ENCODE results near the gene SYT7. TPM values are rescaled to one million over a fixed set of nuclear protein-coding genes. Genes with fewer than 3 reads are reported as not detected.

SYT7 gene
- total RNA-seq, 1 donor from 2014 or later: 4.8 TPM

DNA sequence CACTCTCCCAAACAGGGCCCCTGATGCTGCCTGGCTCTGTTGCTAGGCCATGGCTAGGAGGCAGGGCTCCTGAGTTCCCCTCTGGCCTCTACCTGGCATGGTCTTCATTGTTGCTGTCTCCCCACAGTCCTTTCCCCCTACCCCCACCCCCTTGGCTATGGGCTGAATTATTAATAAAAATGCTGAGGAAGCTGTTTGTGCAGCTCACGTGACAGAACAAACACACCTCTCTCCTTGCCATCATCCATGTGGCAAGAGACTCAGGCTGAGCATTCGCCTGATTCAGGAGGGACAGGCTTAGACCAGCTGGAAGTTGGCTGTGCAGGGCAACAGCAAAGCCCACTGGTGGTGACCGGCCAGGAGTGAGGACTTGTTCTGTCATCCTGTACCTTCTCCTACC lies 4.2 kb upstream of the SYT7 start:
- no peak overlapping the region for H3K27ac ChIP-seq
- ATAC-seq: no peak

DNA sequence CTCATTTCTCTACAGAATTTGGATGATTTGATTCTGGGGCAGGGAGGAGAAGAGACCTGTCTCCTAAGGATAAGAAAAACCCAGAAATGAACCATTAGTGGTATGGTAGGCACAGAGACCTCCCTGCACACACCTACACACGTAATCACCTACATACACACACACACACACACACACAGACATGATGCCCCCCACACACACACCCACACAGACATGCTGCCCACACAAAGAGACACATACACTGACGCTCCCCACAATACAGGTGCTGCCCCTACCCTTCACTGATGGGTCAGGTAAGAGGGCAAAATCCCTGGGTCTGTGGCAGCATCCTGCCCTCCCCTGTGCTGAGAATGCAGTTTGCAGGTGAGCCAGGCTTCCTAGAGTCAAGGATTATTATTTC lies 1.1 kb upstream of the SYT7 start:
- ATAC-seq (no peak), DNase-seq (no peak)
- H3K36me3 ChIP-seq: no peaks in the 10 kb centered on the region
- H3K27me3 ChIP-seq: peaks cover 18% of the 10 kb centered on the region
- intact Hi-C loops (cut with DNase I): no loop called here
- TF ChIP-seq, protein P1, sequence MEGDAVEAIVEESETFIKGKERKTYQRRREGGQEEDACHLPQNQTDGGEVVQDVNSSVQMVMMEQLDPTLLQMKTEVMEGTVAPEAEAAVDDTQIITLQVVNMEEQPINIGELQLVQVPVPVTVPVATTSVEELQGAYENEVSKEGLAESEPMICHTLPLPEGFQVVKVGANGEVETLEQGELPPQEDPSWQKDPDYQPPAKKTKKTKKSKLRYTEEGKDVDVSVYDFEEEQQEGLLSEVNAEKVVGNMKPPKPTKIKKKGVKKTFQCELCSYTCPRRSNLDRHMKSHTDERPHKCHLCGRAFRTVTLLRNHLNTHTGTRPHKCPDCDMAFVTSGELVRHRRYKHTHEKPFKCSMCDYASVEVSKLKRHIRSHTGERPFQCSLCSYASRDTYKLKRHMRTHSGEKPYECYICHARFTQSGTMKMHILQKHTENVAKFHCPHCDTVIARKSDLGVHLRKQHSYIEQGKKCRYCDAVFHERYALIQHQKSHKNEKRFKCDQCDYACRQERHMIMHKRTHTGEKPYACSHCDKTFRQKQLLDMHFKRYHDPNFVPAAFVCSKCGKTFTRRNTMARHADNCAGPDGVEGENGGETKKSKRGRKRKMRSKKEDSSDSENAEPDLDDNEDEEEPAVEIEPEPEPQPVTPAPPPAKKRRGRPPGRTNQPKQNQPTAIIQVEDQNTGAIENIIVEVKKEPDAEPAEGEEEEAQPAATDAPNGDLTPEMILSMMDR (IDR thresholded peaks at IDR 0.05): no peak
- H3K27ac ChIP-seq: no peak overlapping the region
- H3K4me1 ChIP-seq: peaks cover 8% of the 10 kb centered on the region
- H3K4me3 ChIP-seq: peak overlapping the region; percentile 49
- no peaks in the 10 kb centered on the region for H3K9me3 ChIP-seq

More for the DNA sequence above, 4.2 kb upstream of the SYT7 start:
- H3K27me3 ChIP-seq: peaks cover 11% of the 10 kb centered on the region
- no peaks in the 10 kb centered on the region for H3K36me3 ChIP-seq
- no peaks in the 10 kb centered on the region for H3K9me3 ChIP-seq
- DNase-seq: no peak
- TF ChIP-seq, protein P1 (IDR thresholded peaks at IDR 0.05): no peak
- intact Hi-C loops (cut with DNase I): no loop called here
- H3K4me1 ChIP-seq: peaks cover 27% of the 10 kb centered on the region
- no peak overlapping the region for H3K4me3 ChIP-seq

DNA sequence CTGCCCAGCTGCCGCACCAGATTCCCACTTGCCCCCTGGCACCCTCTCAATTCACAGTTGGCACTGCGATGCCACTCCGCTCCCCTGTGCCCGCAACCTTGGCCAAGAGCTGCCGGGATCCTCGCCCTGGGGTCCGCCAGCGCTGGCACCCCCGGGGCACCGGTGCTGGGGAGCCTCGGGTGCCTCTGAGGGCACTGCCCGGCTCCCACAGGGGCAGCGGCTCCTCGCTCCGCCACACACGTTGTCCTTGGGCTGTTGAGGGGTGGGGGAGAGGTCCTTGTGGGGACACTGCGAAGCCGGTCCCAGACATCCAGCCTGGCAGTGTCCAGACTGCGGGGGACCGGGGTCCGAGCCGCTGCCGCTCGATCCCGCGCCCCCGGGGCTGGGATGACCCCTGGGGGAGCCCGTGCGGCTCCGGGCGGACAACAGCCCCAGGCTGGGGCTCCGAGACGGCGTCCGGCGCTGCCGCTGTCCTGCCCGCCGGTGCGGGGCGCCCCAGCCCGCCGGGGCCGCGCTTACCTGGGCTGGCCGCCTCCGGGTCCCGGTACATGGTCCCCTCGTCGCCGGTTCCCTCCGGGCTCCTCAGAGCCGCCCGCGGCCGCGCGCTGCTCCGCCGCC lies 496 bp downstream of the SYT7 start:
- intact Hi-C loops (cut with DNase I): no loop called here
- ATAC-seq: peak; percentile 1
- no peak for DNase-seq
- H3K36me3 ChIP-seq: no peaks in the 10 kb centered on the region
- H3K4me3 ChIP-seq: peak overlapping the region; percentile 51
- TF ChIP-seq, protein P1 (IDR thresholded peaks at IDR 0.05): peak; percentile 22
- no peak overlapping the region for H3K27ac ChIP-seq
- H3K4me1 ChIP-seq: peaks cover 8% of the 10 kb centered on the region
- H3K9me3 ChIP-seq: no peaks in the 10 kb centered on the region
- H3K27me3 ChIP-seq: peaks cover 18% of the 10 kb centered on the region

DNA sequence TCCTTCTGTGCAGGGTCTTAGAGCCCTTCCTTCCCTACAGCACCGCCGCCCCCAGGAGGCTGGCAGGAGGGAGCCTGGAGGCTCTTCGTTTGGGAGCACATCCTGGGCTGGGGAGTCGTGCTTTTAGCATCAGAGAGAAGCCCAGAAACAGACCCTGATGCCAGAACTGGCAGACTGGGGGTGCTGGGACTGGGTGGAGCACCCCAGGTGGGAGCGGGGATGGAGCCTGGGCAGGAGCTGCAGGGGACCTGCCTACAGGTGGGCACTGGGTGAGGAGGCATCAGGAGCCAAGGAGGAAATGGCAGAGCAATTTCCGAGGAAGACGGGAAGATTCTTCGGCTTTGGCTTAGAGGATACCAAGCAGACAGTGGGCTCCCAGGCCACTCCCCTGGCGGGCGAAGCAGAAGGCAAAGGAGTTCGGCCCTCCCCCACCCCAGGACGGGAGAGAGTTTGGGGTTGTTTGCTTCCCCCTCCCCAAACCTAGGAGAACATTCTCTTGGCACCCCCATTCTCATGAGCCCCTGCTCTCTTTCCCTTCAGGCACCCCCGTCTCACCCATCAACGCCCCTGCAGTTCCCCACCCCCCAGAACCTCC lies 1.1 kb downstream of the SYT7 start:
- Histone ChIP-seq H3K9me3 (no peaks in the 10 kb centered on the region), H3K27ac (no peak overlapping the region), H3K27me3 (peaks cover 18% of the 10 kb centered on the region), H3K4me3 (no peak overlapping the region), H3K36me3 (no peaks in the 10 kb centered on the region), H3K4me1 (peaks cover 8% of the 10 kb centered on the region)
- intact Hi-C loops (cut with DNase I): no loop called here
- no peak for ATAC-seq
- no peak for DNase-seq
- TF ChIP-seq, protein P1 (IDR thresholded peaks at IDR 0.05): no peak

DNA sequence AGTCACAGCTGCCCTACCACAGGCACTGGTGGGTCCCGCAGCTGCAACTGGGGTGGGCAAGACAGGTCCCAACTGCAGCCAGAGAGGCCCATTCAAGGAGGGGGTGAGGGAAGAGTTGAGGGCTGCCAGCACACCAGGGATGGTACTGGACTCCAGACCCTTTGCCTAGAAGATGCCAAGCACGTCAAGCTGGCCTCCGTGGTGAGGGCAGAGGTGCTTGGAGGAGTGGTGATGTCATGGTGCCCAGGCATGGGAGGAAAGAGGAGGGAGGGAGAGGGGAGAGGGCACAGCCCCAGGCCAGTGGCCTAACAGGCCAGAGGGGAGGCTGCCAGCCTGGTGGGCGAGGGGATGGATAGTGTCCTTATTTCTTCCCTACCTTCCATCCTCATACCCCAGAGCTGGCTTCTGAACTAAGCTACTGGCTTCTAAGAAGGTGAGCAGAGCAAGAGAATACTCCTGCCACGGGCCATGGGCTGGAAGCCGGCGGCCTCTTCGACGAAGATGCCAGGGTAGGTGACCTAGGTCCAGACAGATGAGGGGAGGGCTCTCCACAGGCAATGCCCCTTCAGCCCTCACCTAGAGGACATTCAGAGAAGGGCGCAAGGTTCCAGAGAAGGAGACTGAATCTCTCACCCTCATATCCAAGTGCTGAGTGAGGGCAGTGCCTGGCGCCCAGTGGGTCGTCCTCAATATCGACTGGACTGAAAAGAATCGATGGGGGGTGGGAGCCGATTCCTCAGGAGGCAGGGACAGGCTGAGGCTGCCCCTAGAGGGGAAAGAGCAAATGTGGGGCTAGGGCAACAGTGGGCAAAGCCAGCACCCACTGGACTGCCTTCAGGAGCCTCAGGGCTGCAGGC lies 1.8 kb downstream of the SYT7 start:
- no peaks in the 10 kb centered on the region for H3K9me3 ChIP-seq
- H3K4me1 ChIP-seq: peaks cover 8% of the 10 kb centered on the region
- peaks cover 18% of the 10 kb centered on the region for H3K27me3 ChIP-seq
- no peak overlapping the region for H3K27ac ChIP-seq
- intact Hi-C loops (cut with DNase I): no loop called here
- no peak overlapping the region for H3K4me3 ChIP-seq
- TF ChIP-seq, protein P1 (IDR thresholded peaks at IDR 0.05): no peak
- H3K36me3 ChIP-seq: no peaks in the 10 kb centered on the region
- ATAC-seq (no peak), DNase-seq (no peak)
